Keratinocyte (primary cell): ENCODE data around the gene PIP4K2A. TPM values are rescaled to one million over a fixed set of nuclear protein-coding genes. Genes with fewer than 3 reads are reported as not detected.

Source experiments
- DNase-seq: peaks from one replicate; pipeline ENCODE4 v3.0.0-alpha.2; 2011; ENCODE audit warnings: low read depth, missing footprints, low spot score
- FAIRE-seq: peaks from 2 replicates; lab custom pipeline; 2011; peaks lifted over from hg19 to GRCh38; lab: Jason Lieb, UNC
- H2AFZ ChIP-seq: 2 replicates; pipeline ENCODE4 v1.6.0; 2012; ENCODE audit warnings: low read length, control low read depth, inconsistent platforms; ENCODE audit not compliant: control insufficient read depth
- H3K27ac ChIP-seq: 2 replicates; pipeline ENCODE4 v1.5.1; 2011; ENCODE audit warnings: low read length; ENCODE audit not compliant: control insufficient read depth, insufficient read depth
- H3K27me3 ChIP-seq: 3 replicates; pipeline ENCODE4 v1.6.0; 2011; ENCODE audit warnings: low read length; ENCODE audit not compliant: control insufficient read depth, insufficient read depth; ENCODE audit errors: extremely low read depth
- H3K36me3 ChIP-seq, 2 experiments: 2 replicates in 1 of 2; 3 replicates in 1 of 2; pipeline ENCODE4 v1.5.1; 2011; ENCODE audit warnings: low read length in 2 of 2, mild to moderate bottlenecking in 1 of 2; ENCODE audit not compliant: control insufficient read depth in 2 of 2, insufficient read depth in 2 of 2; ENCODE audit errors: extremely low read depth in 1 of 2
- H3K4me1 ChIP-seq: 3 replicates; pipeline ENCODE4 v1.5.1; 2011; ENCODE audit warnings: low read length; ENCODE audit not compliant: control insufficient read depth, insufficient read depth; ENCODE audit errors: extremely low read depth
- H3K4me2 ChIP-seq: 3 replicates; pipeline ENCODE4 v1.6.0; 2011; ENCODE audit warnings: low read depth, low read length; ENCODE audit not compliant: control insufficient read depth, insufficient read depth; ENCODE audit errors: extremely low read depth
- H3K4me3 ChIP-seq, 3 experiments: fragments of 200-600 bp in 1 of 3; sonication (generic) in 1 of 3; 2 replicates in 2 of 3; 3 replicates in 1 of 3; pipeline ENCODE4 v1.5.1; 2011 to 2016; ENCODE audit warnings: low read length in 3 of 3, mild to moderate bottlenecking in 3 of 3, control low read depth in 2 of 3, inconsistent platforms in 1 of 3, low read depth in 1 of 3, mixed read lengths in 1 of 3, mixed run types in 1 of 3, moderate library complexity in 1 of 3; ENCODE audit not compliant: control insufficient read depth in 2 of 3, insufficient read depth in 2 of 3; ENCODE audit errors: extremely low read depth in 1 of 3
- H3K79me2 ChIP-seq: 2 replicates; pipeline ENCODE4 v1.6.0; 2012; ENCODE audit warnings: low read length; ENCODE audit not compliant: control insufficient read depth, insufficient read depth
- H3K9ac ChIP-seq: 3 replicates; pipeline ENCODE4 v1.6.0; 2011; ENCODE audit warnings: low read length; ENCODE audit not compliant: control insufficient read depth, insufficient read depth; ENCODE audit errors: extremely low read depth
- H3K9me1 ChIP-seq: 3 replicates; pipeline ENCODE4 v1.6.0; 2011; ENCODE audit warnings: low read length; ENCODE audit not compliant: control insufficient read depth, insufficient read depth; ENCODE audit errors: extremely low read depth
- H3K9me3 ChIP-seq: 2 replicates; pipeline ENCODE4 v1.5.1; 2012; ENCODE audit warnings: low read depth, low read length; ENCODE audit not compliant: control insufficient read depth
- H4K20me1 ChIP-seq: 3 replicates; pipeline ENCODE4 v1.6.0; 2011; ENCODE audit warnings: low read length; ENCODE audit not compliant: control insufficient read depth, insufficient read depth; ENCODE audit errors: extremely low read depth
- CTCF ChIP-seq, 3 experiments: IDR thresholded peaks in 1 of 3; conservative IDR thresholded peaks in 1 of 3; optimal IDR thresholded peaks in 1 of 3; 2 replicates in 2 of 3; 3 replicates in 1 of 3; pipeline versions ENCODE3 to v1.5.1; 2011; ENCODE audit warnings: low read length in 3 of 3, mild to moderate bottlenecking in 3 of 3, moderate library complexity in 2 of 3, control low read depth in 1 of 3, inconsistent platforms in 1 of 3; ENCODE audit not compliant: insufficient read depth in 2 of 3; ENCODE audit errors: extremely low read depth in 1 of 3
- EZH2 ChIP-seq: IDR thresholded peaks from one replicate; pipeline ENCODE4 v1.6.1; 2012; ENCODE audit warnings: inconsistent platforms, mild to moderate bottlenecking, low read length, moderate library complexity
- dilution Hi-C: fragments of 300-500 bp; cut with MboI; formaldehyde crosslinking; loops from one replicate; pipeline ENCODE4 v1.7.0; 2020; ENCODE audit warnings: low sequenced_read_pairs; ENCODE audit not compliant: extremely low pct_ligation_motif_present
- polyA plus RNA-seq, 5 experiments: library from polyadenylated mRNA; depleted of rRNA in 3 of 5; stranded (reverse) in 3 of 5; stranded (forward) in 1 of 5; unstranded in 1 of 5; fragments of >200 nt; gene quantifications; 1 replicate in 1 of 5; 2 replicates in 3 of 5; 3 replicates in 1 of 5; pipeline versions ENCODE4 v1.2.1 to v1.2.3, GENCODE V29; 2011 to 2012; ENCODE audit warnings: missing spikeins in 2 of 5, low read depth in 1 of 5, low replicate concordance in 1 of 5

Gene PIP4K2A
- polyA plus RNA-seq, 1 donor (not counting 4 experiments of a cell fraction or from before 2014, with no cell fraction given): 15.5 TPM

GRCh38 chr10:22652988-22653481, 61.3 kb downstream of the PIP4K2A start:
- dilution Hi-C loops: no loop called here
- no peaks in the 10 kb centered on the region for H3K9me3 ChIP-seq
- no peak for FAIRE-seq
- no peak overlapping the region for H3K27ac ChIP-seq
- TF ChIP-seq EZH2 (no peak), CTCF (optimal IDR thresholded peaks at IDR 0.05 in 1 of 3, IDR thresholded peaks at IDR 0.05 in 1 of 3, conservative IDR thresholded peaks at IDR 0.05 in 1 of 3; ENCODE audit: extremely low read depth in 1 of 3, insufficient read depth in 2 of 3, low read length in 3 of 3) (no peak)
- H4K20me1 ChIP-seq: no peaks in the 10 kb centered on the region
- no peaks in the 10 kb centered on the region for H3K36me3 ChIP-seq
- H2AFZ ChIP-seq: no peak overlapping the region
- DNase-seq: no peak
- H3K4me1 ChIP-seq: peaks cover 14% of the 10 kb centered on the region
- H3K27me3 ChIP-seq: no peaks in the 10 kb centered on the region
- H3K9me1 ChIP-seq: no peaks in the 10 kb centered on the region
- no peak overlapping the region for H3K9ac ChIP-seq
- H3K4me3 ChIP-seq: no peak overlapping the region
- no peaks in the 10 kb centered on the region for H3K79me2 ChIP-seq
- H3K4me2 ChIP-seq: no peak overlapping the region

GRCh38 chr10:22651276-22651980, 63.0 kb downstream of the PIP4K2A start:
- H3K27me3 ChIP-seq: no peaks in the 10 kb centered on the region
- no peak for TF ChIP-seq EZH2
- no peak for TF ChIP-seq CTCF (optimal IDR thresholded peaks at IDR 0.05 in 1 of 3, IDR thresholded peaks at IDR 0.05 in 1 of 3, conservative IDR thresholded peaks at IDR 0.05 in 1 of 3; ENCODE audit: extremely low read depth in 1 of 3, insufficient read depth in 2 of 3, low read length in 3 of 3)
- H3K4me1 ChIP-seq: peaks cover 18% of the 10 kb centered on the region
- no peak overlapping the region for H2AFZ ChIP-seq
- no peaks in the 10 kb centered on the region for H3K9me3 ChIP-seq
- no peaks in the 10 kb centered on the region for H3K36me3 ChIP-seq
- H3K9me1 ChIP-seq: no peaks in the 10 kb centered on the region
- H4K20me1 ChIP-seq: no peaks in the 10 kb centered on the region
- no peak overlapping the region for H3K27ac ChIP-seq
- dilution Hi-C loops: no loop called here
- DNase-seq (no peak), FAIRE-seq (no peak)
- no peaks in the 10 kb centered on the region for H3K79me2 ChIP-seq
- no peak overlapping the region for H3K9ac ChIP-seq
- no peak overlapping the region for H3K4me3 ChIP-seq
- no peak overlapping the region for H3K4me2 ChIP-seq
